Astrocyte of the spinal cord (primary cell): Measurements from ENCODE around the gene FTO.

Source experiments
- DNase-seq: peaks from one replicate; pipeline ENCODE4 v3.0.0; 2011; ENCODE audit warnings: low read depth, low spot score
- H3K4me3 ChIP-seq: 2 replicates; pipeline ENCODE4 v1.5.1; 2011; ENCODE audit warnings: low read depth, mild to moderate bottlenecking, low read length, moderate library complexity
- CTCF ChIP-seq: IDR thresholded peaks from 2 replicates; pipeline ENCODE4 v1.5.1; 2012; ENCODE audit warnings: low read depth, mild to moderate bottlenecking, low read length, inconsistent platforms
- in situ Hi-C: cut with HindIII; loops from 2 replicates; pipeline ENCODE4 v1.10.0; 2017; ENCODE audit warnings: low sequenced_read_pairs

The FTO gene

GRCh38 chr16:53703590-53704444 lies at the start of gene FTO, which contains the start of gene RPGRIP1L:
FTO (plus strand) TSS chr16:53704156.
RPGRIP1L (minus strand) TSS chr16:53703859; CDS start chr16:53700723, 3,136 bp downstream.
- in situ Hi-C loops, result no loop called here
- TF ChIP-seq CTCF, result no peak
- peak within 1 kb of the TSS; percentile 78 for H3K4me3 ChIP-seq
- DNase-seq, result peak; percentile 100

- no peak for DNase-seq
- H3K4me3 ChIP-seq, result no peak overlapping the region
- TF ChIP-seq CTCF, result no peak
- in situ Hi-C loops, result no loop called here
Observed at GRCh38 chr16:53654946-53655345, 49.0 kb upstream of the FTO start.

- DNase-seq, result no peak
- TF ChIP-seq CTCF, result no peak
- in situ Hi-C loops, result no loop called here
- H3K4me3 ChIP-seq, result no peak overlapping the region
Observed at GRCh38 chr16:53662072-53662471, 41.9 kb upstream of the FTO start.

GRCh38 chr16:53664724-53665345 lies 39.1 kb upstream of the FTO start:
- in situ Hi-C loops, result no loop called here
- DNase-seq, result peak; percentile 92
- TF ChIP-seq CTCF, result no peak
- no peak overlapping the region for H3K4me3 ChIP-seq

GRCh38 chr16:53666786-53667415 lies 37.1 kb upstream of the FTO start:
- no peak for TF ChIP-seq CTCF
- DNase-seq, result no peak
- in situ Hi-C loops, result no loop called here
- H3K4me3 ChIP-seq, result no peak overlapping the region

GRCh38 chr16:53668869-53669268 lies 35.1 kb upstream of the FTO start:
- no peak for TF ChIP-seq CTCF
- in situ Hi-C loops, result no loop called here
- H3K4me3 ChIP-seq, result no peak overlapping the region
- DNase-seq, result no peak
